HepG2 (cell line): ENCODE data around the gene VPREB3. TPM values are rescaled to one million over a fixed set of nuclear protein-coding genes. Genes with fewer than 3 reads are reported as not detected.
A peak's percentile ranks its signal among the peaks of the same experiment; 100 is the strongest.

ENCODE experiments used
- ADNP ChIP-seq: sonication (generic); formaldehyde crosslinking; IDR thresholded peaks from 2 replicates; pipeline ENCODE4 v1.4.0; 2020; ENCODE audit warnings: missing genetic modification reagents
- ARHGAP35 ChIP-seq: sonication (generic); formaldehyde crosslinking; IDR thresholded peaks from 2 replicates; pipeline ENCODE4 v1.9.0; 2022; ENCODE audit warnings: mild to moderate bottlenecking, inconsistent platforms, moderate library complexity, missing genetic modification reagents, borderline replicate concordance
- CBX1 ChIP-seq: IDR thresholded peaks from one replicate; pipeline ENCODE4 v1.6.1; 2016; ENCODE audit warnings: antibody characterized with exemption, low read depth
- EED ChIP-seq: sonication (generic); formaldehyde crosslinking; IDR thresholded peaks from 2 replicates; pipeline ENCODE4 v1.5.0; 2020; ENCODE audit warnings: mild to moderate bottlenecking, missing genetic modification reagents
- HMG20B ChIP-seq: conservative IDR thresholded peaks from 2 replicates; pipeline ENCODE4 v1.6.1; 2016; ENCODE audit warnings: missing genetic modification reagents, missing compliant biosample characterization
- HNRNPL ChIP-seq: fragments of 200-400 bp; formaldehyde crosslinking; IDR thresholded peaks from 2 replicates; pipeline ENCODE4 v1.6.1; 2017; ENCODE audit warnings: mild to moderate bottlenecking, low read depth, low read length
- MYC ChIP-seq: sonication (generic); formaldehyde crosslinking; IDR thresholded peaks from 2 replicates; pipeline ENCODE4 v1.9.0; 2021; ENCODE audit warnings: missing genetic modification reagents, borderline replicate concordance
- PRPF4 ChIP-seq: fragments of 200-400 bp; formaldehyde crosslinking; IDR thresholded peaks from 2 replicates; pipeline ENCODE4 v1.6.1; 2016; ENCODE audit warnings: low read length, low read depth; ENCODE audit not compliant: poor library complexity, severe bottlenecking
- ZNF326 ChIP-seq: sonication (generic); formaldehyde crosslinking; IDR thresholded peaks from 2 replicates; pipeline ENCODE4 v1.4.0; 2020; ENCODE audit warnings: missing genetic modification reagents, borderline replicate concordance
- polyA plus RNA-seq, 8 experiments: library from polyadenylated mRNA; depleted of rRNA in 3 of 8; stranded (reverse) in 7 of 8; unstranded in 1 of 8; fragments of >200 nt; fragmentation: Illumina TruSeq in 4 of 8; extraction: Trizol in 4 of 8; gene quantifications; 2 replicates each; pipeline versions ENCODE4 v1.2.1 to v1.2.3, GENCODE V29; 2011 to 2016; ENCODE audit warnings: low read depth in 4 of 8, missing spikeins in 1 of 8, mixed read lengths in 1 of 8; ENCODE audit not compliant: insufficient read depth in 1 of 8
- total RNA-seq, 5 experiments: library from RNA; depleted of rRNA; stranded (reverse); fragments of >200 nt; fragmentation: Illumina TruSeq; extraction: Trizol; gene quantifications; 2 replicates each; pipeline ENCODE4 v1.2.3, GENCODE V29; 2016; ENCODE audit warnings: low read depth in 1 of 5
- TF ChIP-seq, protein P1 (sequence below): sonication (generic); formaldehyde crosslinking; IDR thresholded peaks from 2 replicates; pipeline ENCODE4 v1.5.0; 2020; ENCODE audit warnings: mild to moderate bottlenecking, missing genetic modification reagents, borderline replicate concordance
- TF ChIP-seq, protein P2 (sequence below): sonication (generic); formaldehyde crosslinking; conservative IDR thresholded peaks from 2 replicates; pipeline ENCODE4 v1.4.0; 2020; ENCODE audit warnings: mild to moderate bottlenecking, missing genetic modification reagents, moderate library complexity
- TF ChIP-seq, protein P3 (sequence below): sonication (generic); formaldehyde crosslinking; IDR thresholded peaks from 2 replicates; pipeline ENCODE4 v1.5.0; 2020; ENCODE audit warnings: missing genetic modification reagents
- TF ChIP-seq, protein P4 (sequence below): sonication (generic); formaldehyde crosslinking; IDR thresholded peaks from 2 replicates; pipeline ENCODE4 v1.4.0; 2020; ENCODE audit warnings: missing genetic modification reagents, mild to moderate bottlenecking, borderline replicate concordance
- TF ChIP-seq, protein P5 (sequence below): sonication (generic); formaldehyde crosslinking; IDR thresholded peaks from 2 replicates; pipeline ENCODE4 v1.4.0; 2020; ENCODE audit warnings: missing genetic modification reagents

Gene VPREB3
- total and polyA plus RNA-seq, 2 of the 13 experiments (the other 11 are each of a cell fraction or from before 2014, with no cell fraction given), result 0.22 TPM; not detected in 1

DNA sequence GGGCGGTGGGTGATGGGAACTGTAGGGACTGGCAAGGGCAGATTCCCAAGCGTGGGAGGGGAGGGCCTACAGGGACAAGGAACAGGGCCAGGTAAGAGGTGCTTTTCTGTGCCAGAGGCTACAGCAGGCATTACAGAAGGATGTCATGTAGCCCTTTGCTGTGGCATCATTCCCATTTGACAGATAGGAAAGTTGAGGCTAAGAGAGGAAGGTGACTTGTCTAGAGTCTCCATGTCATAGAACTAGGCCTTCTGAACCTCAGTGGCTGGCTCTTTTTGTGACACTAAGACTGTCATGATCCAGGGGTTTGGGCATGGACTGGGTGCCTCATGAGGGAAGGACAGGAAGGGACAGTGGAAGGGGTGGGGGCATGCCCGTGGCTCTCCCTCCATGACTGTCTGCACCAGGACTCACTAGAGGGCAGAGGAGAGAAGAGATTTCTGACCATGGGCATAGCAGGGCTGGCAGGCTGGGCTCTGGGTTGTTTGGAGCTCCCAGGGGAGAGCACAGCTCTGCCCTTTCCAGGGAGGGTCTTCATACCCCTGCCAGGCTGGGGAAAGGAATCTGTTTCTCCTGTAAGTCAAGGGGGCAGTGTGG is 21.7 kb upstream of the VPREB3 start (continued):
- 0 out of 2 replicates have a peak, but pooled peaks have one; percentile 19 for TF ChIP-seq HNRNPL
- no peak for TF ChIP-seq MYC
- TF ChIP-seq HMG20B (CRISPR knock-in tag), result no peak
- no peak for TF ChIP-seq ARHGAP35
- TF ChIP-seq, protein P1, sequence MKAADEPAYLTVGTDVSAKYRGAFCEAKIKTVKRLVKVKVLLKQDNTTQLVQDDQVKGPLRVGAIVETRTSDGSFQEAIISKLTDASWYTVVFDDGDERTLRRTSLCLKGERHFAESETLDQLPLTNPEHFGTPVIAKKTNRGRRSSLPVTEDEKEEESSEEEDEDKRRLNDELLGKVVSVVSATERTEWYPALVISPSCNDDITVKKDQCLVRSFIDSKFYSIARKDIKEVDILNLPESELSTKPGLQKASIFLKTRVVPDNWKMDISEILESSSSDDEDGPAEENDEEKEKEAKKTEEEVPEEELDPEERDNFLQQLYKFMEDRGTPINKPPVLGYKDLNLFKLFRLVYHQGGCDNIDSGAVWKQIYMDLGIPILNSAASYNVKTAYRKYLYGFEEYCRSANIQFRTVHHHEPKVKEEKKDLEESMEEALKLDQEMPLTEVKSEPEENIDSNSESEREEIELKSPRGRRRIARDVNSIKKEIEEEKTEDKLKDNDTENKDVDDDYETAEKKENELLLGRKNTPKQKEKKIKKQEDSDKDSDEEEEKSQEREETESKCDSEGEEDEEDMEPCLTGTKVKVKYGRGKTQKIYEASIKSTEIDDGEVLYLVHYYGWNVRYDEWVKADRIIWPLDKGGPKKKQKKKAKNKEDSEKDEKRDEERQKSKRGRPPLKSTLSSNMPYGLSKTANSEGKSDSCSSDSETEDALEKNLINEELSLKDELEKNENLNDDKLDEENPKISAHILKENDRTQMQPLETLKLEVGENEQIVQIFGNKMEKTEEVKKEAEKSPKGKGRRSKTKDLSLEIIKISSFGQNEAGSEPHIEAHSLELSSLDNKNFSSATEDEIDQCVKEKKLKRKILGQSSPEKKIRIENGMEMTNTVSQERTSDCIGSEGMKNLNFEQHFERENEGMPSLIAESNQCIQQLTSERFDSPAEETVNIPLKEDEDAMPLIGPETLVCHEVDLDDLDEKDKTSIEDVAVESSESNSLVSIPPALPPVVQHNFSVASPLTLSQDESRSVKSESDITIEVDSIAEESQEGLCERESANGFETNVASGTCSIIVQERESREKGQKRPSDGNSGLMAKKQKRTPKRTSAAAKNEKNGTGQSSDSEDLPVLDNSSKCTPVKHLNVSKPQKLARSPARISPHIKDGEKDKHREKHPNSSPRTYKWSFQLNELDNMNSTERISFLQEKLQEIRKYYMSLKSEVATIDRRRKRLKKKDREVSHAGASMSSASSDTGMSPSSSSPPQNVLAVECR (CRISPR knock-in tag), result 0 out of 2 replicates have a peak, but pooled peaks have one; percentile 19
- TF ChIP-seq ADNP (CRISPR knock-in tag), result 0 out of 2 replicates have a peak, but pooled peaks have one; percentile 73
- TF ChIP-seq, protein P2, sequence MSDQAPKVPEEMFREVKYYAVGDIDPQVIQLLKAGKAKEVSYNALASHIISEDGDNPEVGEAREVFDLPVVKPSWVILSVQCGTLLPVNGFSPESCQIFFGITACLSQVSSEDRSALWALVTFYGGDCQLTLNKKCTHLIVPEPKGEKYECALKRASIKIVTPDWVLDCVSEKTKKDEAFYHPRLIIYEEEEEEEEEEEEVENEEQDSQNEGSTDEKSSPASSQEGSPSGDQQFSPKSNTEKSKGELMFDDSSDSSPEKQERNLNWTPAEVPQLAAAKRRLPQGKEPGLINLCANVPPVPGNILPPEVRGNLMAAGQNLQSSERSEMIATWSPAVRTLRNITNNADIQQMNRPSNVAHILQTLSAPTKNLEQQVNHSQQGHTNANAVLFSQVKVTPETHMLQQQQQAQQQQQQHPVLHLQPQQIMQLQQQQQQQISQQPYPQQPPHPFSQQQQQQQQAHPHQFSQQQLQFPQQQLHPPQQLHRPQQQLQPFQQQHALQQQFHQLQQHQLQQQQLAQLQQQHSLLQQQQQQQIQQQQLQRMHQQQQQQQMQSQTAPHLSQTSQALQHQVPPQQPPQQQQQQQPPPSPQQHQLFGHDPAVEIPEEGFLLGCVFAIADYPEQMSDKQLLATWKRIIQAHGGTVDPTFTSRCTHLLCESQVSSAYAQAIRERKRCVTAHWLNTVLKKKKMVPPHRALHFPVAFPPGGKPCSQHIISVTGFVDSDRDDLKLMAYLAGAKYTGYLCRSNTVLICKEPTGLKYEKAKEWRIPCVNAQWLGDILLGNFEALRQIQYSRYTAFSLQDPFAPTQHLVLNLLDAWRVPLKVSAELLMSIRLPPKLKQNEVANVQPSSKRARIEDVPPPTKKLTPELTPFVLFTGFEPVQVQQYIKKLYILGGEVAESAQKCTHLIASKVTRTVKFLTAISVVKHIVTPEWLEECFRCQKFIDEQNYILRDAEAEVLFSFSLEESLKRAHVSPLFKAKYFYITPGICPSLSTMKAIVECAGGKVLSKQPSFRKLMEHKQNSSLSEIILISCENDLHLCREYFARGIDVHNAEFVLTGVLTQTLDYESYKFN (CRISPR knock-in tag), result no peak
- TF ChIP-seq ZNF326 (CRISPR knock-in tag), result 0 out of 2 replicates have a peak, but pooled peaks have one; percentile 65
- TF ChIP-seq, protein P3, sequence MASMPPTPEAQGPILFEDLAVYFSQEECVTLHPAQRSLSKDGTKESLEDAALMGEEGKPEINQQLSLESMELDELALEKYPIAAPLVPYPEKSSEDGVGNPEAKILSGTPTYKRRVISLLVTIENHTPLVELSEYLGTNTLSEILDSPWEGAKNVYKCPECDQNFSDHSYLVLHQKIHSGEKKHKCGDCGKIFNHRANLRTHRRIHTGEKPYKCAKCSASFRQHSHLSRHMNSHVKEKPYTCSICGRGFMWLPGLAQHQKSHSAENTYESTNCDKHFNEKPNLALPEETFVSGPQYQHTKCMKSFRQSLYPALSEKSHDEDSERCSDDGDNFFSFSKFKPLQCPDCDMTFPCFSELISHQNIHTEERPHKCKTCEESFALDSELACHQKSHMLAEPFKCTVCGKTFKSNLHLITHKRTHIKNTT (CRISPR knock-in tag), result no peak
- TF ChIP-seq, protein P4, sequence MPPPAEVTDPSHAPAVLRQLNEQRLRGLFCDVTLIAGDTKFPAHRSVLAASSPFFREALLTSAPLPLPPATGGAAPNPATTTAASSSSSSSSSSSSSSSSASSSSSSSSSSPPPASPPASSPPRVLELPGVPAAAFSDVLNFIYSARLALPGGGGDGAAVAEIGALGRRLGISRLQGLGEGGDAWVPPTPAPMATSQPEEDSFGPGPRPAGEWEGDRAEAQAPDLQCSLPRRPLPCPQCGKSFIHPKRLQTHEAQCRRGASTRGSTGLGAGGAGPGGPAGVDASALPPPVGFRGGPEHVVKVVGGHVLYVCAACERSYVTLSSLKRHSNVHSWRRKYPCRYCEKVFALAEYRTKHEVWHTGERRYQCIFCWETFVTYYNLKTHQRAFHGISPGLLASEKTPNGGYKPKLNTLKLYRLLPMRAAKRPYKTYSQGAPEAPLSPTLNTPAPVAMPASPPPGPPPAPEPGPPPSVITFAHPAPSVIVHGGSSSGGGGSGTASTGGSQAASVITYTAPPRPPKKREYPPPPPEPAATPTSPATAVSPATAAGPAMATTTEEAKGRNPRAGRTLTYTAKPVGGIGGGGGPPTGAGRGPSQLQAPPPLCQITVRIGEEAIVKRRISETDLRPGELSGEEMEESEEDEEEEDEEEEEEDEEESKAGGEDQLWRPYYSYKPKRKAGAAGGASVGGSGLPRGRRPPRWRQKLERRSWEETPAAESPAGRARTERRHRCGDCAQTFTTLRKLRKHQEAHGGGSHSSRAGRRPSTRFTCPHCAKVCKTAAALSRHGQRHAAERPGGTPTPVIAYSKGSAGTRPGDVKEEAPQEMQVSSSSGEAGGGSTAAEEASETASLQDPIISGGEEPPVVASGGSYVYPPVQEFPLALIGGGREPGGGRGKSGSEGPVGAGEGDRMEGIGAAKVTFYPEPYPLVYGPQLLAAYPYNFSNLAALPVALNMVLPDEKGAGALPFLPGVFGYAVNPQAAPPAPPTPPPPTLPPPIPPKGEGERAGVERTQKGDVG (CRISPR knock-in tag), result no peak
- TF ChIP-seq PRPF4, result no peak
- TF ChIP-seq, protein P5, sequence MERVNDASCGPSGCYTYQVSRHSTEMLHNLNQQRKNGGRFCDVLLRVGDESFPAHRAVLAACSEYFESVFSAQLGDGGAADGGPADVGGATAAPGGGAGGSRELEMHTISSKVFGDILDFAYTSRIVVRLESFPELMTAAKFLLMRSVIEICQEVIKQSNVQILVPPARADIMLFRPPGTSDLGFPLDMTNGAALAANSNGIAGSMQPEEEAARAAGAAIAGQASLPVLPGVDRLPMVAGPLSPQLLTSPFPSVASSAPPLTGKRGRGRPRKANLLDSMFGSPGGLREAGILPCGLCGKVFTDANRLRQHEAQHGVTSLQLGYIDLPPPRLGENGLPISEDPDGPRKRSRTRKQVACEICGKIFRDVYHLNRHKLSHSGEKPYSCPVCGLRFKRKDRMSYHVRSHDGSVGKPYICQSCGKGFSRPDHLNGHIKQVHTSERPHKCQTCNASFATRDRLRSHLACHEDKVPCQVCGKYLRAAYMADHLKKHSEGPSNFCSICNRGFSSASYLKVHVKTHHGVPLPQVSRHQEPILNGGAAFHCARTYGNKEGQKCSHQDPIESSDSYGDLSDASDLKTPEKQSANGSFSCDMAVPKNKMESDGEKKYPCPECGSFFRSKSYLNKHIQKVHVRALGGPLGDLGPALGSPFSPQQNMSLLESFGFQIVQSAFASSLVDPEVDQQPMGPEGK (CRISPR knock-in tag), result 0 out of 2 replicates have a peak, but pooled peaks have one; percentile 54
- no peak for TF ChIP-seq EED (CRISPR knock-in tag)
- TF ChIP-seq CBX1, result peak; percentile 47
